H9 (cell line): Measurements from ENCODE around the gene DNHD1. TPM values are rescaled to one million over a fixed set of nuclear protein-coding genes. Genes with fewer than 3 reads are reported as not detected.

ENCODE experiments used
- DNase-seq: peaks from one replicate; pipeline ENCODE4 v3.0.0-alpha.2; 2017
- H2AFZ ChIP-seq: one replicate; pipeline ENCODE4 v1.6.1; 2013; ENCODE audit warnings: mild to moderate bottlenecking, low read length, control low read depth, moderate library complexity
- H2AK5ac ChIP-seq: 2 replicates; pipeline ENCODE4 v1.6.1; 2013; ENCODE audit warnings: low read length, control low read depth, mixed read lengths; ENCODE audit not compliant: insufficient read length
- H2BK120ac ChIP-seq: one replicate; pipeline ENCODE4 v1.6.1; 2013; ENCODE audit warnings: low read depth, mild to moderate bottlenecking, low read length, control low read depth, inconsistent platforms; ENCODE audit not compliant: poor library complexity, severe bottlenecking
- H2BK12ac ChIP-seq: 2 replicates; pipeline ENCODE4 v1.6.1; 2013; ENCODE audit warnings: low read length, control low read depth, mixed read lengths, low read depth; ENCODE audit not compliant: insufficient read length
- H2BK15ac ChIP-seq: 2 replicates; pipeline ENCODE4 v1.6.1; 2013; ENCODE audit warnings: low read depth, low read length, control low read depth
- H2BK20ac ChIP-seq: one replicate; pipeline ENCODE4 v1.6.1; 2013; ENCODE audit warnings: low read depth, mild to moderate bottlenecking, low read length, control low read depth, inconsistent platforms; ENCODE audit not compliant: poor library complexity, severe bottlenecking
- H2BK5ac ChIP-seq: 2 replicates; pipeline ENCODE4 v1.6.1; 2013; ENCODE audit warnings: low read length, control low read depth, mixed read lengths; ENCODE audit not compliant: insufficient read length
- H3K14ac ChIP-seq: 2 replicates; pipeline ENCODE4 v1.6.1; 2013; ENCODE audit warnings: low read length, control low read depth; ENCODE audit not compliant: insufficient read depth
- H3K18ac ChIP-seq: 2 replicates; pipeline ENCODE4 v1.6.1; 2013; ENCODE audit warnings: low read depth, mild to moderate bottlenecking, mixed read lengths, low read length, control low read depth; ENCODE audit not compliant: insufficient read length
- H3K23ac ChIP-seq: 2 replicates; pipeline ENCODE4 v1.6.1; 2013; ENCODE audit warnings: low read length, control low read depth, mixed read lengths, low read depth; ENCODE audit not compliant: insufficient read length
- H3K23me2 ChIP-seq: 2 replicates; pipeline ENCODE4 v1.6.1; 2013; ENCODE audit warnings: low read depth, mild to moderate bottlenecking, mixed read lengths, low read length, control low read depth; ENCODE audit not compliant: insufficient read length, poor library complexity, severe bottlenecking
- H3K27ac ChIP-seq: 2 replicates; pipeline ENCODE4 v1.5.1; 2013; ENCODE audit warnings: low read length, control low read depth, mixed read lengths, low read depth; ENCODE audit not compliant: insufficient read length
- H3K27me3 ChIP-seq: 2 replicates; pipeline ENCODE4 v1.6.1; 2013; ENCODE audit warnings: low read length, control low read depth, inconsistent platforms; ENCODE audit not compliant: insufficient read depth
- H3K4ac ChIP-seq: 2 replicates; pipeline ENCODE4 v1.6.1; 2013; ENCODE audit warnings: low read depth, mild to moderate bottlenecking, control low read depth, inconsistent platforms, low read length, moderate library complexity
- H3K4me1 ChIP-seq: 2 replicates; pipeline ENCODE4 v1.6.1; 2013; ENCODE audit warnings: low read length, control low read depth, inconsistent platforms; ENCODE audit not compliant: insufficient read depth
- H3K4me2 ChIP-seq: 2 replicates; pipeline ENCODE4 v1.6.1; 2013; ENCODE audit warnings: low read length, control low read depth, mixed read lengths; ENCODE audit not compliant: insufficient read length, insufficient read depth
- H3K56ac ChIP-seq: 2 replicates; pipeline ENCODE4 v1.6.1; 2013; ENCODE audit warnings: low read depth, mild to moderate bottlenecking, mixed read lengths, low read length, control low read depth; ENCODE audit not compliant: insufficient read length
- H3K79me1 ChIP-seq: 2 replicates; pipeline ENCODE4 v1.6.1; 2013; ENCODE audit warnings: low read depth, mild to moderate bottlenecking, moderate library complexity, low read length, control low read depth, inconsistent platforms; ENCODE audit not compliant: insufficient read depth, poor library complexity, severe bottlenecking
- H3K79me2 ChIP-seq: 2 replicates; pipeline ENCODE4 v1.6.1; 2013; ENCODE audit warnings: low read length, control low read depth, inconsistent platforms; ENCODE audit not compliant: insufficient read depth
- H3K9ac ChIP-seq: 2 replicates; pipeline ENCODE4 v1.6.1; 2013; ENCODE audit warnings: low read length, control low read depth, mixed read lengths; ENCODE audit not compliant: insufficient read length; ENCODE audit errors: extremely low read depth
- H3K9me3 ChIP-seq: one replicate; pipeline ENCODE4 v1.6.1; 2013; ENCODE audit warnings: low read depth, low read length, inconsistent platforms; ENCODE audit not compliant: control insufficient read depth
- H3T11ph ChIP-seq: one replicate; pipeline ENCODE4 v1.6.1; 2013; ENCODE audit warnings: mild to moderate bottlenecking, low read length, control low read depth, inconsistent platforms
- H4K20me1 ChIP-seq: one replicate; pipeline ENCODE4 v1.6.1; 2013; ENCODE audit not compliant: control insufficient read depth, insufficient read length, insufficient read depth
- H4K5ac ChIP-seq: 2 replicates; pipeline ENCODE4 v1.6.1; 2013; ENCODE audit warnings: low read depth, mild to moderate bottlenecking, mixed read lengths, low read length, control low read depth; ENCODE audit not compliant: insufficient read length
- H4K8ac ChIP-seq: replicated peaks from 2 replicates; pipeline ENCODE4 v1.6.1; 2013; ENCODE audit warnings: low read length, control low read depth, mixed read lengths, low read depth; ENCODE audit not compliant: insufficient read length
- H4K91ac ChIP-seq: 2 replicates; pipeline ENCODE4 v1.6.1; 2013; ENCODE audit warnings: low read depth, mild to moderate bottlenecking, moderate library complexity, mixed read lengths, low read length, control low read depth; ENCODE audit not compliant: insufficient read length
- H3K27ac Mint-ChIP-seq, 3 experiments: 2 replicates in 2 of 3; 3 replicates in 1 of 3; pipeline ENCODE4 v1.8.0; 2020 to 2021; ENCODE audit warnings: mixed read lengths in 3 of 3, mild to moderate bottlenecking in 1 of 3, moderate library complexity in 1 of 3
- H3K27me3 Mint-ChIP-seq: 2 replicates; pipeline ENCODE4 v1.8.0; 2021; ENCODE audit warnings: low read depth, mild to moderate bottlenecking, moderate library complexity, mixed read lengths
- H3K36me3 Mint-ChIP-seq, 3 experiments: 2 replicates in 2 of 3; 3 replicates in 1 of 3; pipeline ENCODE4 v1.8.0; 2020 to 2021; ENCODE audit warnings: low read depth in 3 of 3, mixed read lengths in 3 of 3; ENCODE audit not compliant: insufficient read depth in 1 of 3
- H3K4me1 Mint-ChIP-seq, 2 experiments: 2 replicates each; pipeline ENCODE4 v1.8.0; 2020; ENCODE audit warnings: mixed read lengths in 2 of 2
- H3K4me3 Mint-ChIP-seq, 2 experiments: 2 replicates in 1 of 2; 3 replicates in 1 of 2; pipeline ENCODE4 v1.8.0; 2020 to 2021; ENCODE audit warnings: mild to moderate bottlenecking in 2 of 2, mixed read lengths in 2 of 2, moderate library complexity in 1 of 2
- H3K9me3 Mint-ChIP-seq, 2 experiments: 2 replicates in 1 of 2; 3 replicates in 1 of 2; pipeline ENCODE4 v1.8.0; 2020; ENCODE audit warnings: mild to moderate bottlenecking in 2 of 2, mixed read lengths in 2 of 2, moderate library complexity in 1 of 2
- CTCF ChIP-seq: fragments of 200-600 bp; sonication (generic); conservative IDR thresholded peaks from 3 replicates; pipeline ENCODE4 v1.8.0; 2021; ENCODE audit warnings: antibody characterized with exemption, mild to moderate bottlenecking
- WGBS: extraction: QIAGEN DNeasy Blood & Tissue Kit; methylation state at CpG from one replicate; pipeline ENCODE4 v1.1.7; 2013; ENCODE audit warnings: missing lambda C conversion rate, low lambda C conversion rate, mixed read lengths; ENCODE audit not compliant: insufficient read length; ENCODE audit errors: extremely low coverage; 5-methylcytosine and 5-hydroxymethylcytosine counted together
- total RNA-seq: library from RNA; stranded (reverse); gene quantifications from 2 replicates; pipeline ENCODE4 v1.2.1, GENCODE V29; 2021

DNHD1 gene
- total RNA-seq, 1 experiment from 2014 or later, result 3.5 TPM

GRCh38 chr11:6614446-6614845, 117.4 kb downstream of the DNHD1 start:
- H3K27ac ChIP-seq, result no peak overlapping the region
- no peak for DNase-seq
- peaks cover 9% of the 10 kb centered on the region in 2 experiments for H3K4me1 Mint-ChIP-seq
- no peak overlapping the region for H3K4me3 Mint-ChIP-seq
- H3K36me3 Mint-ChIP-seq, result peaks cover 21 to 39% (median 32%) of the 10 kb centered on the region in 3 experiments; a peak in 6 of 7 replicates
- H4K8ac ChIP-seq, result no peak overlapping the region
- no peak overlapping the region; a peak in 1 of 7 replicates for H3K27ac Mint-ChIP-seq
- H4K5ac ChIP-seq, result no peak overlapping the region
- H3K27me3 Mint-ChIP-seq, result no peaks in the 10 kb centered on the region; the same call in 1 of the 2 replicates
- no peaks in the 10 kb centered on the region for H3K9me3 ChIP-seq
- no peak for TF ChIP-seq CTCF
- H3K27me3 ChIP-seq, result no peaks in the 10 kb centered on the region
- no peaks in the 10 kb centered on the region for H3K4me1 ChIP-seq
- no peak overlapping the region for H3K23ac ChIP-seq
- H3K79me2 ChIP-seq, result no peaks in the 10 kb centered on the region
- no peak overlapping the region for H2BK5ac ChIP-seq
- H3K4me2 ChIP-seq, result no peak overlapping the region
- no peak overlapping the region for H3K14ac ChIP-seq
- no peak overlapping the region for H2AK5ac ChIP-seq
- H3K18ac ChIP-seq, result no peak overlapping the region
- no peak overlapping the region for H2BK20ac ChIP-seq
- no peak overlapping the region for H3T11ph ChIP-seq
- H4K91ac ChIP-seq, result no peak overlapping the region
- H4K20me1 ChIP-seq, result no peaks in the 10 kb centered on the region
- H3K79me1 ChIP-seq, result no peaks in the 10 kb centered on the region
- H3K9ac ChIP-seq, result no peak overlapping the region
- no peak overlapping the region for H3K4ac ChIP-seq
- no peaks in the 10 kb centered on the region for H3K9me3 Mint-ChIP-seq
- H3K56ac ChIP-seq, result no peak overlapping the region
- H3K23me2 ChIP-seq, result peaks cover 20% of the 10 kb centered on the region
- no peak overlapping the region for H2BK12ac ChIP-seq
- H2BK15ac ChIP-seq, result no peak overlapping the region
- H2AFZ ChIP-seq, result no peak overlapping the region
- H2BK120ac ChIP-seq, result no peak overlapping the region
- no CpG with 5 or more reads among the region's 2 CpGs for WGBS
